ENCODE measurements around the gene ZMYM2.
"Not testable (repeated sequence)": the region's sequence is repeated elsewhere in the genome, so short reads cannot be mapped to it uniquely, and the experiment has no call there.

ZMYM2 gene

DNA sequence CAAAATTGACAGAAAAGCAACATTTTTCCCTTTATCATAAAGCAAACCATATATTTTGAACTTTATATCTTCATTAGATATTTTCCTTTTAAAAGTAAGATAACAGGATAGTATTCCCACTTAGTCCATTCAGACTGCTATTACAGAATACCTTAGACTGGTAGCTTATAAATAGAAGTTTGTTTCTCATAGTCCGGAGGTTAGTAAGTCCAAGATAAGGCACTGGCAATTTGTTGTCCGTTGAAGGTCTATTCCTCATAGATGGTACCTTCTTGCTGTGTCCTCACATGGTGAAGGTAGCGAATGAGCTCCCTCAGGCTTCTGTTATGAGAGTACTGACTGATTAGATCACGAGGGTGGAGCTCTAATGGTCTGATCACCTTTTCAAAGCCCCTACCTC lies 70.4 kb downstream of the ZMYM2 start:
- H3K9ac ChIP-seq, result no peak overlapping the region
- H3K4me2 ChIP-seq, result no peak overlapping the region
- TF ChIP-seq, protein P1, sequence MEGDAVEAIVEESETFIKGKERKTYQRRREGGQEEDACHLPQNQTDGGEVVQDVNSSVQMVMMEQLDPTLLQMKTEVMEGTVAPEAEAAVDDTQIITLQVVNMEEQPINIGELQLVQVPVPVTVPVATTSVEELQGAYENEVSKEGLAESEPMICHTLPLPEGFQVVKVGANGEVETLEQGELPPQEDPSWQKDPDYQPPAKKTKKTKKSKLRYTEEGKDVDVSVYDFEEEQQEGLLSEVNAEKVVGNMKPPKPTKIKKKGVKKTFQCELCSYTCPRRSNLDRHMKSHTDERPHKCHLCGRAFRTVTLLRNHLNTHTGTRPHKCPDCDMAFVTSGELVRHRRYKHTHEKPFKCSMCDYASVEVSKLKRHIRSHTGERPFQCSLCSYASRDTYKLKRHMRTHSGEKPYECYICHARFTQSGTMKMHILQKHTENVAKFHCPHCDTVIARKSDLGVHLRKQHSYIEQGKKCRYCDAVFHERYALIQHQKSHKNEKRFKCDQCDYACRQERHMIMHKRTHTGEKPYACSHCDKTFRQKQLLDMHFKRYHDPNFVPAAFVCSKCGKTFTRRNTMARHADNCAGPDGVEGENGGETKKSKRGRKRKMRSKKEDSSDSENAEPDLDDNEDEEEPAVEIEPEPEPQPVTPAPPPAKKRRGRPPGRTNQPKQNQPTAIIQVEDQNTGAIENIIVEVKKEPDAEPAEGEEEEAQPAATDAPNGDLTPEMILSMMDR (conservative IDR thresholded peaks at IDR 0.05; ENCODE audit: low read depth, low read length), result no peak
- H2AFZ ChIP-seq (ENCODE audit: low read depth), result no peak overlapping the region
- H3K27ac ChIP-seq, result no peak overlapping the region
- no peaks in the 10 kb centered on the region for H3K27me3 ChIP-seq (ENCODE audit: insufficient read depth, low read depth)
- H3K4me3 ChIP-seq (IDR thresholded peaks at IDR 0.05; ENCODE audit: insufficient read depth, low read depth, low read length), result no peak overlapping the region
- H3K36me3 ChIP-seq (ENCODE audit: insufficient read depth), result no peaks in the 10 kb centered on the region
- H4K20me1 ChIP-seq (ENCODE audit: insufficient read depth), result no peaks in the 10 kb centered on the region
- H3K79me2 ChIP-seq (ENCODE audit: insufficient read depth, low read depth), result no peaks in the 10 kb centered on the region; the same call in 1 of the 2 replicates
- no peaks in the 10 kb centered on the region for H3K4me1 ChIP-seq (ENCODE audit: low read depth, poor library complexity, severe bottlenecking)

DNA sequence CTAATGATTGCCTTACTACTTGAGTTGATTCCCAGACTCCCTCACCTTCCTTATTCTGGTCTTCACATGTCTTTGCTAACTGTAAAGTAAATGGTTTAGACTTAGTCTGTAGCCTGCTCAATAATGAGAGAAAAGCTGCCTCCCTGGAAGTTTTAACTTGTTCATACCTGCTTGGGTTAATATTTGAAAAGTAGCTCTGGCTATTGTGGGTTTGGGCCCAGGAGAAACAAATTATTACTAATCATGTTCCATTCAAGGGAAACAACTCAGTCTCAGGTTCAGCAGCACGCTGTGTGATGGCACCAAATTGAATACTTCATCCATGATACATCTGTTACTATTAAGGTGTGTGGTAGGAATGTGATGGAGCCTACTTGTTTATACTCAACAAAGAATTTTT lies 75.0 kb downstream of the ZMYM2 start:
- Histone ChIP-seq H3K79me2 (ENCODE audit: insufficient read depth, low read depth) (0 out of 2 replicates have a peak, but pooled peaks cover 6% of the 10 kb centered on the region), H3K27ac (no peak overlapping the region), H3K9ac (no peak overlapping the region), H3K36me3 (ENCODE audit: insufficient read depth) (no peaks in the 10 kb centered on the region; the same call in 1 of the 2 replicates), H3K4me2 (no peak overlapping the region), H3K4me3 (IDR thresholded peaks at IDR 0.05; ENCODE audit: insufficient read depth, low read depth, low read length) (no peak overlapping the region), H2AFZ (ENCODE audit: low read depth) (no peak overlapping the region), H3K4me1 (ENCODE audit: low read depth, poor library complexity, severe bottlenecking) (no peaks in the 10 kb centered on the region), H3K27me3 (ENCODE audit: insufficient read depth, low read depth) (no peaks in the 10 kb centered on the region), H4K20me1 (ENCODE audit: insufficient read depth) (no peaks in the 10 kb centered on the region)
- TF ChIP-seq, protein P1 (conservative IDR thresholded peaks at IDR 0.05; ENCODE audit: low read depth, low read length), result no peak

DNA sequence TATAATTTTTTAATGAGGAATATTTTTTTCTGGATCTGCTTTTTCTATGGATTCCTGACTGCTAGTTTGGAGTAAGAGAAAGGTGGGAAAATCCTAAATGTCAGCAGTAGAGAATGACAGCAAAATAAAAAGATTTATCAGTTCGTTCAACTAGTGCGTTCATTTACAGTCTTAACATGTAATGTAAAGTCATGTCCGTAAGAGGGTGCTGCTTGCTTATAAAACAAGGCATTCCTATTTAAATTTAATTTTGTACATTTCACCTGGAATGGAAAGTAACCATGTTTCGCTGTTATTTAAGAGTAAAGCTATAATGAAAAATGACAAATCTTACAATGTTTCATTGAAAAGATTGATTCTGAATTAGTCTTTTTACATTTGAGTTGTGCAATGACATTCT lies 76.6 kb downstream of the ZMYM2 start:
- Histone ChIP-seq H3K4me2 (no peak overlapping the region), H3K4me3 (IDR thresholded peaks at IDR 0.05; ENCODE audit: insufficient read depth, low read depth, low read length) (no peak overlapping the region), H3K36me3 (ENCODE audit: insufficient read depth) (peaks cover 4% of the 10 kb centered on the region; the same call in 1 of the 2 replicates), H3K9ac (no peak overlapping the region), H4K20me1 (ENCODE audit: insufficient read depth) (no peaks in the 10 kb centered on the region), H3K27me3 (ENCODE audit: insufficient read depth, low read depth) (no peaks in the 10 kb centered on the region), H3K4me1 (ENCODE audit: low read depth, poor library complexity, severe bottlenecking) (no peaks in the 10 kb centered on the region), H2AFZ (ENCODE audit: low read depth) (no peak overlapping the region), H3K79me2 (ENCODE audit: insufficient read depth, low read depth) (peaks cover 18% of the 10 kb centered on the region; the same call in 1 of the 2 replicates), H3K27ac (no peak overlapping the region)
- TF ChIP-seq, protein P1 (conservative IDR thresholded peaks at IDR 0.05; ENCODE audit: low read depth, low read length), result no peak

DNA sequence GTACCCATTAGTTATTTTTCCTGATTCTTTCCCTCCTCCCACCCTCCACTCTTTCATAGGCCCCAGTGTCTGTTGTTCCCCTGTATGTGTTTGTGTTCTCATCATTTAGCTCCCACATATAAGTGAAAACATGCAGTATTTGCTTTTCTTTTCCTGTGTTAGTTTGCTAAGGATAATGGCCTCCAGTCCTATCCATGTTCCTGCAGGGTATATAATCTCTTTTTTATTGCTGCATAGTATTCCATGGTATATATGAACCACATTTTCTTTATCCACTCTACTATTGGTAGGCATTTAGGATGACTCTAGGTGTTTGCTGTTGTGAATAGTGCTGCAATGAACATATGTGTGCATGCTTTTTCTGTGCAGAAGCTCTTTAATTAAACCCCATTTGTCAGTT lies 79.4 kb downstream of the ZMYM2 start:
- H3K4me1 ChIP-seq (ENCODE audit: low read depth, poor library complexity, severe bottlenecking), result no peaks in the 10 kb centered on the region
- H3K79me2 ChIP-seq (ENCODE audit: insufficient read depth, low read depth), result peaks cover 29% of the 10 kb centered on the region; the same call in 1 of the 2 replicates
- no peaks in the 10 kb centered on the region for H3K27me3 ChIP-seq (ENCODE audit: insufficient read depth, low read depth)
- H3K36me3 ChIP-seq (ENCODE audit: insufficient read depth), result peaks cover 4% of the 10 kb centered on the region; the same call in 1 of the 2 replicates
- no peak overlapping the region for H3K4me2 ChIP-seq
- H3K9ac ChIP-seq, result no peak overlapping the region
- TF ChIP-seq, protein P1 (conservative IDR thresholded peaks at IDR 0.05; ENCODE audit: low read depth, low read length), result no peak
- no peaks in the 10 kb centered on the region for H4K20me1 ChIP-seq (ENCODE audit: insufficient read depth)
- H3K4me3 ChIP-seq (IDR thresholded peaks at IDR 0.05; ENCODE audit: insufficient read depth, low read depth, low read length), result no peak overlapping the region
- no peak overlapping the region for H3K27ac ChIP-seq
- H2AFZ ChIP-seq (ENCODE audit: low read depth), result no peak overlapping the region

DNA sequence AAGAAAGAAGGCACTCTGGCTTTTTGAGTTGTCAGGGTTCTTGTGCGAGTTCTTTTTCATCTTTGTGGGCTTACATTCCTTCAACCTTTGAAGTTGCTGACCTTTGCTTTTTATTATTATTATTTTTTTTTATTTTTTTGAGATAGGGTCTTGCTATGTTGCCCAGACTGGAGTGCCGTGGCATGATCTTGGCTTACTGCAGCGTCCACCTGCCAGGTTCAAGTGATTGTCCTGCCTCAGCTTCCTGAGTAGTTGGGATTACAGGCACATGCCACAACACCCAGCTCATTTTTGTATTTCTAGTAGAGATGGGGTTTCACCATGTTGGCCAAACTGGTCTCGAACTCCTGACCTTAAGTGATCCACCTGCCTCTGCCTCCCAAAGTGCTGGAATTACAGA lies 84.1 kb downstream of the ZMYM2 start:
- not testable (repeated sequence) for H3K4me2 ChIP-seq; H3K36me3 ChIP-seq (ENCODE audit: insufficient read depth); H3K4me1 ChIP-seq (ENCODE audit: low read depth, poor library complexity, severe bottlenecking); H2AFZ ChIP-seq (ENCODE audit: low read depth); H3K27ac ChIP-seq; H3K4me3 ChIP-seq (IDR thresholded peaks at IDR 0.05; ENCODE audit: insufficient read depth, low read depth, low read length); H4K20me1 ChIP-seq (ENCODE audit: insufficient read depth); H3K9ac ChIP-seq; H3K27me3 ChIP-seq (ENCODE audit: insufficient read depth, low read depth)
- H3K79me2 ChIP-seq (ENCODE audit: insufficient read depth, low read depth), result peaks cover 29% of the 10 kb centered on the region; the same call in 1 of the 2 replicates

All from KMS-11 (cell line).